NCI-H524 (cell line): ENCODE results near the gene DBP.
"Not testable (repeated sequence)": the region's sequence is repeated elsewhere in the genome, so short reads cannot be mapped to it uniquely, and the experiment has no call there.

Experiments used
- DNase-seq, 2 experiments: peaks; one replicate each; lab custom pipeline; 2025; lab: John Stamatoyannopoulos, UW

The DBP gene

DNA sequence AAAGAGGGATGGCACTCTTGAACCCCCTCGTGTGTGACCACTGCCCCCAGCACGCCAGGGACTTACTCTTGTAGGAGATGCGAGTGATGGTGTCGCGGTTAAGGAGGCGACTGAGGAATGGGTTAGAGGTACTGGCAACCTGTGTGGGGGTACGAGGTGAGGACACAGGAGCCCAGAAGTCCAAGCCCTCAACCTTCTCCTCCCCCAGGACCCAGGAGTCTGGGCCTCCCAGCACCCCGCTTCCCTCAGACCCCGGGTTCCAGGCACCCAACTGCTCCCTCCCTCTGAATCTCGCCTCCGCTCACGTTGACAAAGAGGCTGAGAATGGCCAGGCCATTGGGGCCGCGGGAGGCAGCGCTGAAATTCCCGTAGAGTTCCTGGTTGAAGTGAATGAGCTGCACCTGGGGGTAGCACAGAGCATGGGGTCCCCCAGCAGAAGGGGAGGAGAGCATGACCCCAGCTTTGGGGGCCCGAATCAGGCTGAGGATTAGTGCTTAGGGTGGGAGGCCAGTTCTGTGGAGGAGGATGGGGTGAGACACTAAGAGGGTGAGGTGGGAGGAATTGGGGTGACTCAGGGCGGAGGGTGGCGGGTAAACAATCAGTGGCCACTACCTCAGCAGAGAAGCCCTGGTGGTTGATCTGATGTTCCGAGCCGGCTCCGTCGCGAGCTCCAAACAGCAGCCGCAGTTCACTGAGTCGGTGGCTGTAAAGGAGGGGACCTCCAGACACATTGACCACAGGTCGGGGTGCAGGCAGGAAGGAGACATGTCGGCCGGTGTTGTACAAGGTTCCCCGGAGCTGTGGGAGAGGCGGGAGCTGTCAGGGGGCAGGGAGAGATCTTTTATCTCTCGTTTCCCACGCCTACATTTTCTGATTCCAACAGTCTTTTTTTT is 2.5 kb upstream of the DBP start:
- no peak for DNase-seq

DNA sequence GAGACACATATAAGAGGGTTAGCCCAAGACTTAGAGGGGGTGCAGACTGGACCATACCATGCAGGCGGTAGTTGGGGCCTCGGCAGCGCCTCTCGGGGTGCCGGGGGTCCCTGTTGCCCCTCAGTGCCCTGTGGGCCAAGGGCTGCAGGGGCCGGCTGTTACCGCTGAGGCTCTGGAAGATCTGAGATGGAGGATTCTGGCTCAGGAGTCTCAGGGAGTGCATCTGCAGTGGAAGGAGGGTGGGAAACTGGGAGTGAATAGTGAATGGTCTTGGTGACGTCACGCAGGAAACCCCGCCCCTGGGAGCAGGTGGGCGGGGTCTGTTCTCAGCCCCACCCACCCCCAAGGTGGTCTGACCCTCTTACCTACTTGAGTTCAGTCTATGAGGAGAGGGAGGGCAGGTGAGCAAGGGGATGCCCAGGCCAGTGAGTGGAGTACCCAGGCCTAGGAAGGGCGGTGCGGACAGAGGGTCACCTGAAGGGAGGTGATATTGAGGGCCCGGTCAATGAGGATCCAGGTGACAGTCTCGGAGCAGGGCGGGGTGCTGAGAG is 1.7 kb upstream of the DBP start:
- DNase-seq, result no peak

DNA sequence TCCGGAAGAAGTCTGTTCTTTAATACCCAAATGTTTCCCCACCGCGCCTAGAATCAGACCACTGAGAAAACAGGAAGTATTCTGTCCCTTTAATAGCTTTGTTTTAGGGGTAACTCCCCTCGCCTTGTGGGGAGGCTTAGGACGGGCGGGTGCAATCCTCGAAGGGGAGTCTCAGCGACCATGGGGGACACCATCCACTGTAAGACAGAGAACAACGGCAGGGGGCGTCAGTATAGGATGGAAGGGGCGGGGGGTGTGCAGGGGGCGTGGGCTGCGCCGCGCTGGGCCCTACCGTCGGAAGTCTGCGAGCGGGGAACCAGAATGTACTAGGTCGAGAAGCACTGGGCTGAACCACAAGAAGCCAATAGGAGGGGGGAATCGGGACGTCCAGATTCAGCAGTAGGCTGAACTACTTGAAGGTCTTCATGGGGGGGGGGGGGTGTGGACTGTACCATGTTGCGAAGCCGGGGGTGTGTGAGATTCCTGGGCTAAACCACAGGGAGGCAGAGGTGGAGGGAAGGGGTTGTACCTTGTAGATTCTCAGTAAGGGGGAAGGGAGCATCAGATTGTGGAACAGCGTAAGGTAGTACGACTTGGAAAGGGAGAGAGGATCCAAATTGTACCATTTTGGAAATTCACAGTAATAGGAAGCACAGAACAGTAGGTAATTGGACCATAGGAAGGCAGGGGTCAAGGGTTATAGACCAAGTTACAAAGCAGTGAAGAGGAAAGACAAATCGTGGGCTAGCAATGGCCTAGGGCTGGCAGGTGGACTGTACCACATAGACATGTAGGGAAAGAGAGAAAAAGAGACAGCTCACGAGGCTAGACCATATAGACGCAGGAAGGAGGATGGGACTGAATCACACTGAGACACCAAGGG is 1.0 kb upstream of the DBP start:
- peak; percentile 87 to 92 for DNase-seq

DNA sequence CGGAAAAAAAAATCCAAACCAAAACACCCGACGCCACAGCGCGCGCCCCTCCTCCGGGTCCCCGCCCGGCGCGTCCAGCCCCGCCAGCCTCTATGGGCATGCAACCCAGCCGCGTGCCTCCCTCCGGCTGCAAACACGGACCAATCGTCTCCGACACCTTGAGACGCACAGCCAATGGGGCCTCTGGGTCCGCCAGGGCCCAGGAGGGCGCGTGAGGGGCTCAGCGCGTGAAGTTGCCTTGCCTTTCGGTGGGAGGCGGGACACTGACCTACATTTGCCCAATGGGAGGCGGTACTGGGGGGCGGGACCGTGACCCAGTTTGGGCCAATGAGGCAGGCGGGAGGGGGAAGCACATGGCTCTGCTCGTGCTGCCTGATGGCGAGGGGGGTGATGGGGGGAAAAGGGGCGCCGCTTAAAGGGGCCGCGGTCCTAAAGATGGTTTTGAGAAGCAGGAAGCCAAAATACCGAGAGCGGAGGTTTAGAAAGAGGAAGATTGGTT is 319 bp upstream of the DBP start:
- DNase-seq, result peak; percentile 100

DNA sequence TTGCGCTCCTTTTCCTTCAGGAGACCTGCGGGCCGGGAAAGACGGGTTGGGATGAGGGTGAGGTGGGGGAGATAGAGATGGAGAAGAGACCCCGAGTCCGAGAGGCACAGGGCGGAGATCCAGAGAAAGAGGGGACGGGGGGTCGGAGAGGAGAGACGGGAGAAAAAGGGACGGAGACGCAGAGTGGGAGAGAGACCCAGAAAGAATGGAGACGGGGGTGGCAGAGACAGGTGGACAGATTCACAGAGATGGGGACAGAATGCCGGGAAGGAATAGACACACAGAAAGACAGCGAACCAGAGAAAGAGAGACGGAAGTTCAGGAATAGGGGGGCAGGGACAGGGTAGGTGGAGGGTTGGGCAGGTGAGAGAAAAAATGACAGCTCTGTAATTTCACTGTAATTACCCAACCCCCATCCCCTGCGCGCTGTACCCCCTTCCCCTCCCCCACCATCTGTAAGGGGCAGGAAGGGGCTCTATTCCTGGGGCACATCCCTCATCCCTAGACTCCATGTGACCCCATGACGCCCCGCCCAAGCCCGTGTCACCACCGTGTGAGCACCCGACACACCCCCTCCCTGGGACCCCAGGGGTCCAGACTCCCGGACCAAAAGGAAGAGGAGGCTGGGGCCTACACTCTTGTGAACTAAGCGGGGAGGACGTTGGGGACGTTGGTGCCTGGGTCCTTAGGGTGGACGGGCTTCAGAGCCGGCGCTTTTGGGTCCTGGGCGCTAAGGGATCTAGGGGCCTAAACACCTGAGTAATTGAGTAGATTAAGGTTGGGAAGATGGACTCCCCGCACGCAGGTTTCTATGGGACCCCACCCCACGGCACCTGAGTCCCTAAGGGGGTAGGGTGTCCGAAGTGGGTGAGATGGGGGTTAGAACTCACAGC is 967 bp downstream of the DBP start:
- peak in 1 of 2 experiments; percentile 42 for DNase-seq

DNA sequence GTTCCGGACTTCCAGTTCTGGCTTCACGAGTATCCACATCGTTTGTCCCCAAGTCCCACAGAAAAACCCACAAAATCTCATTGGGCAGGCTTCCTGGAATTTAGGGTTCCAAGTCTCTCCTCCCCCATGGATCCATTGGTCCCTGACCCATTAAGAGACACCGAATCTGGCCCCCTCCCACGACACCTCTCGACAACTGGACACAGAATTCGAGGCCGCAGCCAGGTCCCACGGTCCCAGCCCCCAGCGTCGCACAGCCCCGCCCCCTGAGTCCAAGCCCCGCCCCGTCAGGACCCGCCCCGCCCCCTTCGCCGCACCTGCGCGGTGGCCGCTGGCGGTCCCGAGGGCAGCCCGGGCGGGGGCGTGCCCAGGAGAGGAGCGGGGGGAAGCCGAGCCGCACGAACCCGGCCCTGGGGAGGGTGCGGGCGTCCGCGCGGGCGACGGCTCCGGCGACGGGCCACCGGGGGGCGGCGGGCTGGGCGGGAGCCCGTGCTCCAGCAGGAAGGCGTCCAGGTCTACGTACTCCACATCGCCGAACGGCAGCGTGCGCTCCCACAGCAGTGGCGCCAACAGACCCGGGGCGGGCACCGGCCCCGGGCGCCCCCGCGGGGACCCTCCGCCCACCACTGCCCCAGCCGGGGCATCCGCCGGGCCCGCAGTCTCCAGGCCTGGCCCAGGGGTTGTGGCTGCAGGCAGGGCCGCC is 1.8 kb downstream of the DBP start:
- DNase-seq, result peak; percentile 35 to 66

DNA sequence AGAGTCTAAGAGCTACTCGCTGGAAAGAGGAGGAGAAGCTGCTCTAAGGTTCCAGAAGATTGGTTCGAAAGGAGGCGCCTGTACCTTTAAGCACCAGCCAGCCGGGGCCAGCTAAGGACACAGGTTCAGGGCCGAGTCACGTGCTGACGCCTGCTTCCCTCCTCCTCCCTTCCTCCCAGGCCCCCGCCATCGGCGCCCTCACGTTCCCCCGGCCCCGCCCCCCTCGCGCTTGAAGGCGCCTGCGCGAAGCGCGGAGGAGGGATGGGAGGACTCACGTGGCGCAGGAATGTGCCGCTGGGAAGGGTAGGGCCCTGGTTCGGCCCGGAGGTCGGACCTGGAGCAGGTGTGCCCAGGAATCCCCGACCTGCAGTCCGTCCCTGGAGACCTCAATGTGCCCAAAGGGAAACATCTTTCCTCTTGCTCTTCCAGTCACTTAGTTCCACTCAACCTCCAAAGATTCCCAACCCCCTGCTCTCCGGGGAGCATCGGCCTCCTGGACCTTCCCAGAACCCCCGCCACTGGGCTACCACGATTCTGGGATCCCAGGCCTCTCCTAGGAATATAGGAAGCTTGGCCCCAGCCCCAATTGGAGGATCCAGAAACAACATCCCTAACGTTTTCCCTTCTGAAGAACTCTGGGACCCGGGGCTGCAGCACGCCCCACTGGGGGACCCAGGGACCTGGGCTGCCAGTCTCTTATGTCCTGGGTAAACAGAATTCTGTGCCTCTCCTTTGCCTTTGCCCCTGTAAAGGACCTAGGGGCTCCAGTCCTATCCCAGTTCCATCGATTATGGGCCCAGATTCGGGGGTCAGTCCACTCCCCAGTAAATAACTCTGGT is 2.5 kb downstream of the DBP start:
- peak; percentile 95 to 96 for DNase-seq

DNA sequence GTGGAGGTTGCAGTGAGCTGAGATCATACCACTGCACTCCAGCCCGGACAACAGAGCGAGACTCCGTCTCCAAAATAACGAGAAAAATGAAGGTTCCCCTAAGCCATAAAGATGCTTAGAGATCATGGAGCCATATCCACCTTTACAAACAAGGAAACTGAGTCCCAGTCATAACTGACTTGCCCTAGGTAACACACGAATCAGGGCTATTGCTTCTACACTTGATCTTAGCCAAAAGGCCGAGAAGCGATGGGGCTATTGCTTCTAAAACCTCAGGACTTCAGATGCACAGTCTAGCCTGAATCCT is 3.2 kb downstream of the DBP start:
- DNase-seq, result no peak

DNA sequence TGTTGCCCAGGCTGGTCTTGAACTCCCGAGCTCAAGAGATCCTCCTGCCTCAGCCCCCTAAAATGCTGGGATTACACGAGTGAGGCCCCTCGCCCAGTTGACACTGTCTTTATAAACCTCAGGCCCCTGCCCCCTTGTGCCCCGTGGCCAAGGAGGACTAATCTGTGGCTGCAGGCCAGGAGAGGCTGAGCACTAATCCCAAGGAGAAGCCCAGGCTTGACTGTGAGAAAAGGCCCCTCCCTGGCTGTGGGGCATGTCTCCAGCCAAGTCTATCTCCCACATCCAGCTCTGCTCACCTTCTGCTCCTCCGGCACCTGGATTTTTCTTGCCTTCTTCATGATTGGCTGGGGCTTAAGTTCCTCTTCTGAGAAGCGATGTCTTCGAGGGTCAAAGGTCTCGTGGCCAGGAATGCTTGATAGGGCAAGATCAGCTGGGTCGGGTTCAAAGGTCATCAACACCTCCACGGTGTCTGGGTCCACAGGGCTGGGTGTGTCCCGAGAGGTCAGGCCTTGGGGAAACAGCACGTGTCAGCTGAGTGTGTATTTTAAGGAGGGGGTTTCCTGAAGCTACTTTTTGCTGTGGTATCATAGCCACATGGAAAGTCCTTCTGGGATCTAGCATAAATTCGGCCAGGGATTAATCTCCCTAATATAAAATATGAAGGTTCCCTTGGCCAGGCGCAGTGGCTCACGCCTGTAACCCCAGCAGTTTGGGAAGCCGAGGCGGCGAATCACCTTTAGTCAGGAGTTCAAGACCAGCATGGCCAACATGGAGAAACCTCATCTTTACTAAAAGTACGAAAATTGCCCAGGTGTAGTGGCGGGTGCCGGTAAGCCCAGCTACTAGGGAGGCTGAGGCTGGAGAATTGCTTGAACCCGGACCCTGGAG is 3.8 kb downstream of the DBP start:
- DNase-seq, result no peak

DNA sequence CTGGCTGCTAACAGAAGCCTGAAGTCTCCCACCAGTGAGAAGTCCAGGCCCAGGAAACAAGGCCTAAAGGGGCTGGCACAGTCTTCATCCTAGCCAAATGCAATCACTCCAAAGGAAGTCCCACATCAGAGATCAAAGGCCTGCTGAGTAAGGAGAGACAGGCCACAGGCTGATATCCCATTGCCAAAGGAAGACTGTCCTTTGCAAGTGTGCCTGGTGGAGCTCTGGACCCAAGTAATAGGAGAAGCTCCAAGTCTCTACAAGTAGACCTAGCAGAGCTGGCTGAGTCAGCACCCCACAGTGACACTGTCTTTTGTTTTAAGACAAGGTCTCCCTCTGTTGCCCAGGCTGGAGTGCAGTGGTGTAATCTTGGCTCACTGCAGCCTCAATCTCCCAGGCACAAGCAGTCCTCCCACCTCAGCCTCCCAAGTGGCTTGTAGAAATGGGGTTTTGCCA is 4.5 kb downstream of the DBP start:
- no peak for DNase-seq

DNA sequence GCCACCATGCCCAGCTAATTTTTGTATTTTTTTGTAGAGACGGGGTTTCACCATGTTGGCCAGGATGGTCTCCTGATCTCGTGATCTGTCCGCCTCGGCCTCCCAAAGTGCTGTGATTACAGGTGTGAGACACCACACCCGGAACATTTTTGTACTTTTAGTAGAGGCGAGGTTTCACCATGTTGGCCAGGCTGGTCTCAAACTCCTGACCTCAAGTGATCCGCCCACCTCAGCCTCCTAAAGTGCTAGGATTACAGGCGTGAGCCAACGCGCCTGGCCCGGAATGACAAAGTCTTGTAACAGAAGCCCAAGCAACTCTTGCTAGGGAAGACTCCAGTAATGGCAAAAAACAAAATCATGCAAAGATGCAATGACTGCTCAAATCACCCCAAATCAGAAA is 4.9 kb downstream of the DBP start:
- not testable (repeated sequence) for DNase-seq

DNA sequence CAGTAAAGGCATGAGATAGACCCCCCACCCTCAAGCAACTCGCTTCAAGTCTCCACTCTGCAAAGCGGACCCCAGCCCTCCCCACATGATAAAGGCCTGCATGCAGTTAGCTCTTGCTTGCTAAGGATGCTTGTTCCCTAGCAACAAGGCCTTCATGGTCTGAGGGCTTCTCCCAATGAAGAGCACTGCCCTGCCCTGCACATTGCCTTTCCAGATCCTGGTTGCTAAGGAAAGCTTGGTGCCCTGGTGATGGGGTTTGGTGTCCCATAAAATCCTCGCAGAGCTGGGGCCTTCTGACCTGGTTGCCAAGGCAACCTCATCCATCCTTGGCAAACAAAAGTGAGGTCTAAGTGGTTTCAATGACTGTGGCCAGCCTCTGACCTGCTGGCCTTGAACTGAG is 6.0 kb downstream of the DBP start:
- no peak for DNase-seq

DNA sequence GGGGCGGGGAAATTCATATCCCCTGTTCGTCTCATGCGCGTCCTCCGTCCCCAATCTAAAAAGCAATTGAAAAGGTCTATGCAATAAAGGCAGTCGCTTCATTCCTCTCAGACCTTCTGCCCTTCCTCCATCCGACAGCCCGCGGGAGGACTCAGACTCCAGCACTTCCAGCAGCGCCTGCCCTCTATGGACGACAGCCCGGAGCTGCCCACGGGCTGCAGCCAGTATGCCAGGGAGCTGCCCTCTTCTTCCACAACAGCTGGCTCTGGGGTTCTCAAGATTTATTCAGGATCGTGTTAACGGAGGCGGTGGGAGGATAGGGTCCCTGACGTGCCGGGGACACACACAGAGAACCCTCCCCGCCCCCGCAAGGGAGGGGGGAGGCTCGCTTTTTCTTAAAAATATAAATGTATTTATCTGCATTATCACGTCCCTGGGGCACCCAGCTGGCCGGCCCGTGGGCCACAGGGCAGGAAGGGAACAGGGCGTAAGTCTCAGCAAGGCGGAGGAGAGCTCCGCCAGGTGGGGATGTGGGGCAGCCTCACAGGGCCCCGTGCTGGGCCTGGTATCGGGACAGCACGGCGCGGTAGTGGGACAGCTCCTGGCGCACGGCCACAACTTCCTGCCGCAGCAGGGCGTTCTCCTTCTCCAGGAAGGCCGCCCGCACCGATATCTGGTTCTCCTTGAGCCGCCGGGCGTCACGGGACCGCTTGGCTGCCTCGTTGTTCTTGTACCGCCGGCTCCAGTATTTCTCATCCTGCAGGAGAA is 6.7 kb downstream of the DBP start:
- no peak for DNase-seq

DNA sequence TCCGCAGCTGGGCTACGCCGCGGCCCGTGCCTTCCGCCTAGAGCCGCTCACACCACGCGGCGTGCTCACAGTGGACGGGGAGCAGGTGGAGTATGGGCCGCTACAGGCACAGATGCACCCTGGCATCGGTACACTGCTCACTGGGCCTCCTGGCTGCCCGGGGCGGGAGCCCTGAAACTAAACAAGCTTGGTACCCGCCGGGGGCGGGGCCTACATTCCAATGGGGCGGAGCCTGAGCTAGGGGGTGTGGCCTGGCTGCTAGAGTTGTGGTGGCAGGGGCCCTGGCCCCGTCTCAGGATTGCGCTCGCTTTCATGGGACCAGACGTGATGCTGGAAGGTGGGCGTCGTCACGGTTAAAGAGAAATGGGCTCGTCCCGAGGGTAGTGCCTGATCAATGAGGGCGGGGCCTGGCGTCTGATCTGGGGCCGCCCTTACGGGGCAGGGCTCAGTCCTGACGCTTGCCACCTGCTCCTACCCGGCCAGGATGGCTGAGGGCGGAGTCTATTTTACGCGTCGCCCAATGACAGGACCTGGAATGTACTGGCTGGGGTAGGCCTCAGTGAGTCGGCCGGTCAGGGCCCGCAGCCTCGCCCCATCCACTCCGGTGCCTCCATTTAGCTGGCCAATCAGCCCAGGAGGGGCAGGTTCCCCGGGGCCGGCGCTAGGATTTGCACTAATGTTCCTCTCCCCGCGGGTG is 7.4 kb downstream of the DBP start:
- no peak for DNase-seq

DNA sequence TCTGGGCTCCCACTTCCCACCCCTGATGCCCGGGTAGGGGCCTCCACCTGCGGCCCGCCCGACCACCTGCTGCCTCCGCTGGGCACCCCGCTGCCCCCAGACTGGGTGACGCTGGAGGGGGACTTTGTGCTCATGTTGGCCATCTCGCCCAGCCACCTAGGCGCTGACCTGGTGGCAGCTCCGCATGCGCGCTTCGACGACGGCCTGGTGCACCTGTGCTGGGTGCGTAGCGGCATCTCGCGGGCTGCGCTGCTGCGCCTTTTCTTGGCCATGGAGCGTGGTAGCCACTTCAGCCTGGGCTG is 7.9 kb downstream of the DBP start:
- DNase-seq, result no peak

DNA sequence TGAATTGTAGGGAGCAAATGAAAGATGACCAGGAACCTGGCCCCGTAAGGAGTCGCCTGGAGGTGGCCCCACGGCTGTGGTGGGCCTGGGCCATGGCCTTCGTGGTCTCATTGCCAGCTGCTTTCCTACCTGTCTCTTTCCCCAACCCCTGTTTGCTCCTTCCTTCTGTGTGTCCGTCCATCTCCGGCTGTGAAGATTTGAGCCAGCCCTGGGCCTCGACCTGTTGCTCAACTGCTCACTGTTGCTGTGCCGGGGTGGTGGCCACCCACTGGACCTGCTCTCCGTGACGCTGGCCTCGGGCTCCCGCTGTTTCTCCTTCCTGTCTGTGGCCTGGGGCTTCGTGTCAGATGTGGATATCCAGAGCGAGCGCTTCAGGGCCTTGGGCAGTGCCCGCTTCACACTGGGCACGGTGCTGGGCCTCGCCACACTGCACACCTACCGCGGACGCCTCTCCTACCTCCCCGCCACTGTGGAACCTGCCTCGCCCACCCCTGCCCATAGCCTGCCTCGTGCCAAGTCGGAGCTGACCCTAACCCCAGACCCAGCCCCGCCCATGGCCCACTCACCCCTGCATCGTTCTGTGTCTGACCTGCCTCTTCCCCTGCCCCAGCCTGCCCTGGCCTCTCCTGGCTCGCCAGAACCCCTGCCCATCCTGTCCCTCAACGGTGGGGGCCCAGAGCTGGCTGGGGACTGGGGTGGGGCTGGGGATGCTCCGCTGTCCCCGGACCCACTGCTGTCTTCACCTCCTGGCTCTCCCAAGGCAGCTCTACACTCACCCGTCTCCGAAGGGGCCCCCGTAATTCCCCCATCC is 8.5 kb downstream of the DBP start:
- no peak for DNase-seq

DNA sequence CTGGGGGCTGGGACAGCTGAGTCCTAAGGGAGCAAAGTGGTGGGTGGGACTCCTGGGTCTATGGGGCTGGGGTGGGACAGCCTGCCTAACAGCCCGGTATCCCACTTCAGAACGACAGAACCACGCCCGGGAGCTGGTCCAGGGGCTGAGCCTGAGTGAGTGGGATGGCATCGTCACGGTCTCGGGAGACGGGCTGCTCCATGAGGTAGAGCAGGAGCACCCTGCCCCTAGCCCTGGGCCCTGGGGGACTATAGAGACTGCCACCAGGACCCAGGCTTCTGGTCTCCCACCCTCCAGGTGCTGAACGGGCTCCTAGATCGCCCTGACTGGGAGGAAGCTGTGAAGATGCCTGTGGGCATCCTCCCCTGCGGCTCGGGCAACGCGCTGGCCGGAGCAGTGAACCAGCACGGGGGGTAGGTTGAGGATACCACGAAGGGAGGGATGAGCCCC is 9.3 kb downstream of the DBP start:
- DNase-seq, result no peak
